GOT3 (cell line): Measurements from ENCODE around the gene HNRNPM.
"Not testable (repeated sequence)": the region's sequence is repeated elsewhere in the genome, so short reads cannot be mapped to it uniquely, and the experiment has no call there.

Source experiments
- DNase-seq: peaks from one replicate; lab custom pipeline; 2025; ENCODE audit warnings: mixed read lengths; lab: John Stamatoyannopoulos, UW

Gene HNRNPM

GRCh38 chr19:8425331-8425730, 19.4 kb upstream of the HNRNPM start:
- not testable (repeated sequence) for DNase-seq

GRCh38 chr19:8426283-8426682, 18.5 kb upstream of the HNRNPM start:
- no peak for DNase-seq

GRCh38 chr19:8429044-8429443, 15.7 kb upstream of the HNRNPM start:
- no peak for DNase-seq

- DNase-seq: no peak
Measured at GRCh38 chr19:8429826-8430225, 14.9 kb upstream of the HNRNPM start.

GRCh38 chr19:8430650-8431049, 14.1 kb upstream of the HNRNPM start:
- DNase-seq: no peak

- DNase-seq: no peak
Measured at GRCh38 chr19:8438236-8438635, 6.5 kb upstream of the HNRNPM start.

GRCh38 chr19:8441725-8442544, 2.8 kb upstream of the HNRNPM start:
- DNase-seq: no peak

GRCh38 chr19:8444140-8444676, 567 bp upstream of the HNRNPM start:
- DNase-seq: not testable (repeated sequence)

GRCh38 chr19:8445488-8446001, 770 bp downstream of the HNRNPM start:
- DNase-seq: no peak

GRCh38 chr19:8446061-8446709, 1.4 kb downstream of the HNRNPM start:
- DNase-seq: no peak

- DNase-seq: no peak
Measured at GRCh38 chr19:8449830-8450229, 5.1 kb downstream of the HNRNPM start.

GRCh38 chr19:8451377-8451776, 6.6 kb downstream of the HNRNPM start:
- DNase-seq: no peak

- DNase-seq: no peak
Measured at GRCh38 chr19:8451885-8452284, 7.1 kb downstream of the HNRNPM start.

- DNase-seq: no peak
Measured at GRCh38 chr19:8452446-8453123, 7.8 kb downstream of the HNRNPM start.

GRCh38 chr19:8453616-8454015, 8.8 kb downstream of the HNRNPM start:
- no peak for DNase-seq

- no peak for DNase-seq
Measured at GRCh38 chr19:8454218-8454617, 9.4 kb downstream of the HNRNPM start.

GRCh38 chr19:8455018-8455417, 10.2 kb downstream of the HNRNPM start:
- DNase-seq: no peak

GRCh38 chr19:8456064-8456463, 11.3 kb downstream of the HNRNPM start:
- DNase-seq: no peak

GRCh38 chr19:8457209-8457608, 12.4 kb downstream of the HNRNPM start:
- no peak for DNase-seq

GRCh38 chr19:8457827-8458226, 13.1 kb downstream of the HNRNPM start:
- no peak for DNase-seq

- DNase-seq: no peak
Measured at GRCh38 chr19:8458380-8458779, 13.6 kb downstream of the HNRNPM start.

- DNase-seq: no peak
Measured at GRCh38 chr19:8459095-8459494, 14.3 kb downstream of the HNRNPM start.
